Tibial nerve (tissue), 4 donors: Measurements from ENCODE around the gene CLMP. TPM values are rescaled to one million over a fixed set of nuclear protein-coding genes. Genes with fewer than 3 reads are reported as not detected.
"Not testable (repeated sequence)": the region's sequence is repeated elsewhere in the genome, so short reads cannot be mapped to it uniquely, and the experiment has no call there.

Experiments used
- DNase-seq, 2 donors: peaks; one replicate each; pipeline ENCODE4 v3.0.0-alpha.2; 2019; ENCODE audit warnings: low spot score in 2 of 2
- H3K27ac ChIP-seq, 4 donors: fragments of 200-600 bp; sonication (generic) in 3 of 4; one replicate each; pipeline ENCODE4 v1.5.1; 2017 to 2019; ENCODE audit warnings: mild to moderate bottlenecking in 1 of 4
- H3K27me3 ChIP-seq, 2 donors: fragments of 200-600 bp; sonication (generic) in 1 of 2; one replicate each; pipeline versions ENCODE4 v1.5.1 to v1.6.0; 2017 to 2019
- H3K36me3 ChIP-seq, 3 donors: fragments of 200-600 bp; sonication (generic); one replicate each; pipeline ENCODE4 v1.5.1; 2018 to 2019
- H3K4me1 ChIP-seq, 4 donors: fragments of 200-600 bp; sonication (generic) in 3 of 4; one replicate each; pipeline ENCODE4 v1.5.1; 2017 to 2019
- H3K4me3 ChIP-seq, 4 donors: fragments of 200-600 bp; sonication (generic) in 3 of 4; one replicate each; pipeline ENCODE4 v1.5.1; 2017 to 2019; ENCODE audit warnings: mild to moderate bottlenecking in 1 of 4, moderate library complexity in 1 of 4
- H3K9me3 ChIP-seq, 4 donors: fragments of 200-600 bp; sonication (generic) in 3 of 4; one replicate each; pipeline ENCODE4 v1.5.1; 2017 to 2019
- CTCF ChIP-seq, 5 experiments: fragments of 200-600 bp in 3 of 5; fragments of 450-650 bp in 2 of 5; sonication (generic) in 3 of 5; IDR thresholded peaks; one replicate each; pipeline ENCODE4 v1.5.1; 2016 to 2019; ENCODE audit warnings: antibody characterized with exemption in 5 of 5, mild to moderate bottlenecking in 3 of 5, moderate library complexity in 2 of 5
- EP300 ChIP-seq, 2 donors: sonication (generic); formaldehyde crosslinking; IDR thresholded peaks; one replicate each; pipeline ENCODE4 v1.6.1; 2017; ENCODE audit warnings: antibody characterized with exemption in 2 of 2, mild to moderate bottlenecking in 1 of 2
- POLR2A ChIP-seq, 2 donors: fragments of 450-650 bp; IDR thresholded peaks; one replicate each; pipeline ENCODE4 v1.6.1; 2017; ENCODE audit warnings: antibody characterized with exemption in 2 of 2, mild to moderate bottlenecking in 2 of 2, moderate library complexity in 2 of 2
- WGBS, 2 donors: methylation state at CpG; one replicate each; pipeline ENCODE4 v1.1.5; 2018; 5-methylcytosine and 5-hydroxymethylcytosine counted together
- total RNA-seq, 4 donors: library from RNA; depleted of rRNA; stranded (reverse); fragments of >200 nt; gene quantifications; one replicate each; pipeline ENCODE4 v1.1.0, GENCODE V29; 2016

The CLMP gene
- total RNA-seq, 4 donors from 2014 or later: 82.5 to 98.6 (median 89.7) TPM

GRCh38 chr11:123159183-123159857 is 35.7 kb downstream of the CLMP start:
- TF ChIP-seq POLR2A (IDR thresholded peaks at IDR 0.05) (no peak), EP300 (IDR thresholded peaks at IDR 0.05) (no peak), CTCF (IDR thresholded peaks at IDR 0.05) (no peak)
- WGBS, 2 donors: 71 to 77% methylated on average over 10 of the region's 10 CpGs
- H3K27ac ChIP-seq: no peak overlapping the region
- H3K27me3 ChIP-seq: no peaks in the 10 kb centered on the region
- no peak for DNase-seq
- no peaks in the 10 kb centered on the region for H3K36me3 ChIP-seq
- H3K9me3 ChIP-seq: no peaks in the 10 kb centered on the region
- H3K4me3 ChIP-seq: no peak overlapping the region
- no peaks in the 10 kb centered on the region for H3K4me1 ChIP-seq

DNA sequence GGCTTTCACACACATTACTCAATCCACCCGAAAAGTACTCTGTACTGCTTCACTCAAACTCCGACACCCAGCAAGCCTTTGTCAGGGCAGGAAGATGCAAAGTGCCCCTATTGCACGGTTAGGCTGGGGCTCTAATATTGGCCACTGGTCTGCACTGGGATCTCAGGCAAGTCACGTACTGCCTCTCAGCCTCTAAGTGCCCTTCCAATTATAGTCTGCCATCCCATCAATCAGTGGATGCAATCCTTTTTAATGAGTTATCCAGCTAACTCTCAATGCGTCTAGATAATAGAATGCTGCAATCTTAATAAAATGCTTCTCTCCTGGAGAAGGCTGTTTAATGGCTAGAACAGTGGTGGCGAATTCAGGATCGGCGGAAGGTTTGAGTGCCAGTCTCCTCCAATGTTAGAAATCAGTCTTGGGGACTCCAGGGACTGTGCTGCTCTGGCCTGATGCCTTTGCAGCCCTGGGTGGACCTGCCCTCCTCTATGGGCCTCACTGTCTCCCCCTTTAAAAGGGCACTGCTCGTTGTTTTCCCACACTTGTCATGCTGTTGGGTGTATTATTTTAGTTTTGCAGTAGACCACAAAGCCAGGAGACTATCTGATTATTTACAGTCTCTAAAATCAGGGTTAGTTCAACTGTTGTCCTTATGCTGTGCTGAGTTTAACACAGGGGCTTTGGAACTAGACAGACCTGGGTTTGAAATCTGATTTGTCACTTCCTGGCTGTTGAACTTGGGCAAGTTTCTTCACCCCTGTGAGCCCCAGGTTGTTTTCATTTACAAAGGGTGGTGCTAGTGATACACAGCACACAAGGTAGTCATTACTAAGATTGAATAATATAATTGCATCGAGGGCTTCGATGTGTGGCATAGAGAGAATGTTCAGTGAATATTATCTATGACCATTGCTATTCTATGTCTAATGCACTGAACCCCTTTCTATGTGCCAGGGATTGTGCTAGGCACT is 36.7 kb downstream of the CLMP start:
- H3K27me3 ChIP-seq: no peaks in the 10 kb centered on the region
- DNase-seq: no peak
- no peak overlapping the region for H3K4me3 ChIP-seq
- TF ChIP-seq CTCF (IDR thresholded peaks at IDR 0.05): no peak
- WGBS, 2 donors: 81 to 82% methylated on average over 11 of the region's 11 CpGs
- H3K27ac ChIP-seq: no peak overlapping the region
- no peaks in the 10 kb centered on the region for H3K9me3 ChIP-seq
- no peaks in the 10 kb centered on the region for H3K4me1 ChIP-seq
- no peaks in the 10 kb centered on the region for H3K36me3 ChIP-seq

DNA sequence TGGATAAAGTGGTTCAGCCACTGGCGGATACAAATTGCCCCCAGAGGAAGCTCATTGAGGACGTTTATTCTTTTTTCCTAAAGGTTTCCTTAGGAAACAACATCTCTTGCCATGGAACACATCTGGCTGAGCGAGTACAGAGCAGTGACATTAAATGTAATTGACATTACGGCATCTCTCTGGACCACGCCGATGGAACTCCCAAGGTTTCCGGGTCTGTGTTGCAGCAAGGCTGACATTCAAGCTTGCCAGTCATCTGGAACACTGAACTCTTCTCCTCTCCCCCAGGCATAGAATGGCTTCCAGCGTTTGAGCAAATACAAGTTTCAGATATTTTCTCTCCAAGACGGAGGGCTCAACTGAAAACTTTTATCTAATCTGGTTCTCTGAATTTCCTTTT is 42.1 kb downstream of the CLMP start:
- WGBS, 2 donors: 59 to 83% methylated on average over 9 of the region's 9 CpGs
- H3K4me3 ChIP-seq: no peak overlapping the region

DNA sequence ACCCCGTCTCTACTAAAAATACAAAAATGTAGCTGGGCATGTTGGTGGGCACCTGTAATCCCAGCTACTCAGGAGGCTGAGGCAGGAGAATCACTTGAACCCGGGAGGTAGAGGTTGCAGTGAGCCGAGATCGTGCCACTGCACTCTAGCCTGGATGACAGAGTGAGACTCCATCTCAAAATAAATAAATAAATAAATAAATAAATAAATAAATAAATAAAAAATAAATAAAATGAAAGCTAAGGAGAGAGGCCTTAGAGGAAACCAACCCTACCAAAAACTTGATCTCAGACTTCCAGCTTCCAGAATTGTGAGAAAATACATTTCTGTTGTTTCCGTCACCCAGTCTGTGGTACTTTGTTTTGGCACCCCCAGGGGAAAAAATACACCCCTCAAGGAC is 42.7 kb downstream of the CLMP start:
- H3K36me3 ChIP-seq, H3K27ac ChIP-seq, H3K4me1 ChIP-seq, H3K4me3 ChIP-seq, H3K9me3 ChIP-seq, DNase-seq, H3K27me3 ChIP-seq: not testable (repeated sequence)
- 96 to 98% methylated on average over 5 of the region's 5 CpGs for WGBS, 2 donors

More for the DNA sequence above, 42.1 kb downstream of the CLMP start:
- H3K36me3 ChIP-seq: no peaks in the 10 kb centered on the region
- no peaks in the 10 kb centered on the region for H3K9me3 ChIP-seq
- no peak for DNase-seq
- no peak for TF ChIP-seq POLR2A (IDR thresholded peaks at IDR 0.05)
- no peaks in the 10 kb centered on the region for H3K4me1 ChIP-seq
- H3K27ac ChIP-seq: no peak overlapping the region
- H3K27me3 ChIP-seq: no peaks in the 10 kb centered on the region

DNA sequence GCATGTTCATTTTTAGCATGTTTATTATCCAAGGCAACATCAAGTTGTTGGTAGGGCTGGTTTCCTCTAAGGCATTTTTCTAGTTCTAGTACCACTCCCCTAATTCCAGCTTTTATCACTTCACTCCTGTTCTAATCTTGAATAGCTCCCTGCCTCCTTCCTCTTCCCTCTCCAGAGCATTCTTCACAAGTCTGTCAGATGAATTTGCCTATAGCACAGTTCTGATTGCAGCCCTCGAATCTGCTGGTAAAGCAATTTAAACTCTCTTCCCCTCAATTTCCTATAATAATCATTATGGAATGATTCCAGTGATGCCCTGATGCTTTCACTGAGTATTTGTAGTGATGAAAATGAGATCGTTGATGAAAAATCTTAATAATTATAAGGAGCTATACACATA is 43.3 kb downstream of the CLMP start:
- no peaks in the 10 kb centered on the region for H3K27me3 ChIP-seq
- H3K27ac ChIP-seq: no peak overlapping the region
- no peaks in the 10 kb centered on the region for H3K9me3 ChIP-seq
- TF ChIP-seq CTCF (IDR thresholded peaks at IDR 0.05) (no peak), EP300 (IDR thresholded peaks at IDR 0.05) (no peak), POLR2A (IDR thresholded peaks at IDR 0.05) (no peak)
- DNase-seq: no peak
- no peak overlapping the region for H3K4me3 ChIP-seq
- 61 to 66% methylated on average over 2 of the region's 2 CpGs for WGBS, 2 donors
- no peaks in the 10 kb centered on the region for H3K36me3 ChIP-seq
- no peaks in the 10 kb centered on the region for H3K4me1 ChIP-seq

DNA sequence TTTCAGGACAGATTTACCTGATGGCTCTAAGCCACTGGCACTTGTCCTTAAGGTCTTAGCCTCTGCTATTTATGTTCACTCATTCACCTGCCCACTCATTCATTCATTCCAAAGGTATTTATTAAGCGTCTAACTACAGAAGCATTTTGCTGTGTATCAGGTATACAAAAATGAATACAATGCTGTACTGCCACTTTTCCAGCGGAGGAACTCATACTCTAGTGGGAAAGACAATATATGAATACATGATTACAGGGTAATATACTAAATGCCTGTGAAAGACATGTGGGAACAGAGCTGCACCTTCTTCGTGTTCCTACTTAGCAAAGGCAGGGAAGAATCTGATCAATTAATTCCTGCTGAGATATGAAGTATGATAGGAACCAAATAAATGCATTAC is 43.7 kb downstream of the CLMP start:
- TF ChIP-seq POLR2A (IDR thresholded peaks at IDR 0.05) (no peak), CTCF (IDR thresholded peaks at IDR 0.05) (no peak), EP300 (IDR thresholded peaks at IDR 0.05) (no peak)
- no peaks in the 10 kb centered on the region for H3K4me1 ChIP-seq
- WGBS, 2 donors: 88% methylated on average over 3 of the region's 3 CpGs

More for the DNA sequence above, 43.7 kb downstream of the CLMP start:
- Histone ChIP-seq H3K4me3 (no peak overlapping the region), H3K27ac (no peak overlapping the region), H3K9me3 (no peaks in the 10 kb centered on the region), H3K27me3 (no peaks in the 10 kb centered on the region), H3K36me3 (no peaks in the 10 kb centered on the region)
- no peak for DNase-seq
